B cell (primary cell): Measurements from ENCODE around the gene C1orf35. TPM values are rescaled to one million over a fixed set of nuclear protein-coding genes. Genes with fewer than 3 reads are reported as not detected.

Experiments
- ATAC-seq: fragments of 200-7000 bp; cut with Tn5 transposase; one replicate; pipeline ENCODE4 v1.10.0; 2021; ENCODE audit warnings: low read depth, mild to moderate bottlenecking, moderate number of reproducible peaks, moderate library complexity
- CTCF ChIA-PET: fragments of 350-600 bp; sonication (Branson Sonifier 250); formaldehyde crosslinking; loops from one replicate; lab custom pipeline; 2021; ENCODE audit warnings: antibody characterized with exemption, inconsistent platforms; lab: Charles Lee
- POLR2A ChIA-PET: fragments of 350-600 bp; sonication (Branson Sonifier 250); formaldehyde crosslinking; loops from one replicate; lab custom pipeline; 2021; ENCODE audit warnings: antibody characterized with exemption; lab: Charles Lee
- DNase-seq: peaks from one replicate; pipeline ENCODE4 v3.0.0; 2013
- H2AFZ ChIP-seq: 2 replicates; pipeline ENCODE4 v1.6.1; 2012; ENCODE audit warnings: mild to moderate bottlenecking, low read depth, low read length; ENCODE audit not compliant: insufficient read depth, poor library complexity, severe bottlenecking
- H3K27ac ChIP-seq, 2 donors: 1 replicate in 1 of 2; 2 replicates in 1 of 2; pipeline ENCODE4 v1.5.1; 2012 to 2013; ENCODE audit warnings: low read length in 2 of 2, mild to moderate bottlenecking in 2 of 2, moderate library complexity in 1 of 2
- H3K27me3 ChIP-seq, 4 experiments: fragments of 200-600 bp in 1 of 4; sonication (generic) in 1 of 4; replicated peaks in 1 of 4; 1 replicate in 2 of 4; 2 replicates in 2 of 4; pipeline versions ENCODE4 v1.6.1 to v1.7.0; 2013 to 2016; ENCODE audit warnings: low read length in 3 of 4, mild to moderate bottlenecking in 2 of 4, mixed read lengths in 1 of 4, moderate library complexity in 1 of 4; ENCODE audit not compliant: insufficient read depth in 4 of 4, control insufficient read depth in 3 of 4; ENCODE audit errors: control extremely low read depth in 1 of 4
- H3K36me3 ChIP-seq, 2 experiments: replicated peaks in 1 of 2; 1 replicate in 1 of 2; 2 replicates in 1 of 2; pipeline versions ENCODE4 v1.6.1 to v1.7.1; 2013; ENCODE audit warnings: low read length in 1 of 2; ENCODE audit not compliant: insufficient read depth in 2 of 2, control insufficient read depth in 1 of 2; ENCODE audit errors: control extremely low read depth in 1 of 2, extremely low read depth in 1 of 2
- H3K4me1 ChIP-seq, 2 donors: fragments of 200-600 bp in 1 of 2; sonication (generic) in 1 of 2; 1 replicate in 1 of 2; 2 replicates in 1 of 2; pipeline versions ENCODE4 v1.5.1 to v1.6.1; 2013 to 2017; ENCODE audit warnings: low read length in 2 of 2; ENCODE audit not compliant: control insufficient read depth in 2 of 2, insufficient read depth in 2 of 2
- H3K4me2 ChIP-seq: replicated peaks from 2 replicates; pipeline ENCODE3; 2012; ENCODE audit warnings: mild to moderate bottlenecking, low read depth, low read length; ENCODE audit not compliant: poor library complexity, severe bottlenecking
- H3K4me3 ChIP-seq, 5 experiments: fragments of 200-600 bp in 1 of 5; sonication (generic) in 1 of 5; 1 replicate in 3 of 5; 2 replicates in 2 of 5; pipeline versions ENCODE4 v1.5.1 to v1.7.0; 2011 to 2016; ENCODE audit warnings: low read length in 4 of 5, mild to moderate bottlenecking in 4 of 5, low read depth in 2 of 5, control low read depth in 1 of 5, moderate library complexity in 1 of 5; ENCODE audit not compliant: insufficient read depth in 1 of 5; ENCODE audit errors: control extremely low read depth in 1 of 5, extremely low read depth in 1 of 5
- H3K79me2 ChIP-seq: fragments of 200-600 bp; sonication (generic); one replicate; pipeline ENCODE4 v1.6.0; 2016; ENCODE audit warnings: low read length; ENCODE audit not compliant: control insufficient read depth, insufficient read depth
- H3K9ac ChIP-seq: fragments of 200-600 bp; sonication (generic); 2 replicates; pipeline ENCODE4 v1.6.1; 2017; ENCODE audit warnings: mild to moderate bottlenecking, low read length, moderate library complexity
- H3K9me3 ChIP-seq, 3 donors: one replicate each; pipeline versions ENCODE4 v1.6.1 to v1.7.1; 2013; ENCODE audit warnings: low read length in 2 of 3; ENCODE audit not compliant: control insufficient read depth in 2 of 3, insufficient read depth in 1 of 3; ENCODE audit errors: control extremely low read depth in 1 of 3
- H4K20me1 ChIP-seq: 2 replicates; pipeline ENCODE4 v1.6.0; 2012; ENCODE audit warnings: mild to moderate bottlenecking, low read length; ENCODE audit not compliant: insufficient read depth, control insufficient read depth, poor library complexity, severe bottlenecking
- H3K27ac Mint-ChIP-seq: one replicate; pipeline ENCODE4 v1.8.0; 2021; ENCODE audit warnings: mixed read lengths
- H3K27me3 Mint-ChIP-seq: one replicate; pipeline ENCODE4 v1.8.0; 2021; ENCODE audit warnings: mixed read lengths
- H3K4me1 Mint-ChIP-seq: one replicate; pipeline ENCODE4 v1.8.0; 2021; ENCODE audit warnings: mixed read lengths
- H3K4me3 Mint-ChIP-seq: one replicate; pipeline ENCODE4 v1.8.0; 2021; ENCODE audit warnings: mixed read lengths
- H3K9me3 Mint-ChIP-seq: one replicate; pipeline ENCODE4 v1.8.0; 2022; ENCODE audit warnings: mixed read lengths; ENCODE audit not compliant: insufficient read depth
- CTCF ChIP-seq: fragments of 200-600 bp; IDR thresholded peaks from one replicate; pipeline ENCODE4 v1.8.0; 2022; ENCODE audit warnings: antibody characterized with exemption, mild to moderate bottlenecking
- EZH2 ChIP-seq: IDR thresholded peaks from 2 replicates; pipeline ENCODE4 v1.6.1; 2012; ENCODE audit warnings: borderline replicate concordance, low read depth, mild to moderate bottlenecking, moderate library complexity, low read length; ENCODE audit not compliant: insufficient read depth, poor library complexity, severe bottlenecking
- WGBS: methylation state at CpG from one replicate; pipeline ENCODE4 v1.1.5; 2013; ENCODE audit warnings: missing lambda C conversion rate; ENCODE audit not compliant: insufficient coverage; 5-methylcytosine and 5-hydroxymethylcytosine counted together
- intact Hi-C: fragments of 100-400 bp; cut with micrococcal nuclease; formaldehyde crosslinking; loops from one replicate; pipeline ENCODE4 v1.10.0; 2022
- polyA plus RNA-seq: library from polyadenylated mRNA; depleted of rRNA; stranded (reverse); fragments of >200 nt; gene quantifications from 2 replicates; pipeline ENCODE4 v1.2.3, GENCODE V29; 2012
- total RNA-seq, 2 donors: library from RNA; stranded (reverse); fragments of 120-200 nt in 1 of 2; gene quantifications; 1 replicate in 1 of 2; 2 replicates in 1 of 2; pipeline versions ENCODE4 v1.2.3 to v1.2.4, GENCODE V29; 2013 to 2022

Gene C1orf35
- total and polyA plus RNA-seq, 2 donors (not counting 1 experiment from before 2014, with no cell fraction given) = 24.1 to 41.0 TPM

GRCh38 chr1:228075801-228076271 lies 27.3 kb downstream of the C1orf35 start:
- Histone ChIP-seq H3K27me3 (no peaks in the 10 kb centered on the region), H3K4me3 (no peak overlapping the region), H3K9me3 (no peaks in the 10 kb centered on the region), H3K36me3 (no peaks in the 10 kb centered on the region), H4K20me1 (peaks cover 12% of the 10 kb centered on the region), H3K4me2 (no peak overlapping the region), H3K4me1 (no peaks in the 10 kb centered on the region), H2AFZ (no peak overlapping the region), H3K27ac (no peak overlapping the region), H3K9ac (no peak overlapping the region), H3K79me2 (peaks cover 12% of the 10 kb centered on the region)
- ChIA-PET CTCF (no interaction called here), POLR2A (no interaction called here)
- Mint-ChIP-seq H3K4me1 (peaks cover 8% of the 10 kb centered on the region), H3K9me3 (no peaks in the 10 kb centered on the region), H3K27me3 (no peaks in the 10 kb centered on the region), H3K27ac (no peak overlapping the region), H3K4me3 (no peak overlapping the region)
- ATAC-seq (no peak), DNase-seq (no peak)
- TF ChIP-seq EZH2 (no peak), CTCF (no peak)
- intact Hi-C loops = no loop called here
- WGBS = 81% methylated on average over 8 of the region's 9 CpGs

GRCh38 chr1:228074954-228075730 lies 28.0 kb downstream of the C1orf35 start:
- Mint-ChIP-seq H3K27me3 (no peaks in the 10 kb centered on the region), H3K4me3 (no peak overlapping the region), H3K9me3 (no peaks in the 10 kb centered on the region), H3K4me1 (peaks cover 8% of the 10 kb centered on the region), H3K27ac (no peak overlapping the region)
- ChIA-PET CTCF (no interaction called here), POLR2A (no interaction called here)
- no peaks in the 10 kb centered on the region for H3K36me3 ChIP-seq
- TF ChIP-seq CTCF (no peak), EZH2 (no peak)
- H3K27ac ChIP-seq = no peak overlapping the region
- no peak for DNase-seq
- no peak for ATAC-seq
- H3K27me3 ChIP-seq = no peaks in the 10 kb centered on the region
- H4K20me1 ChIP-seq = peaks cover 12% of the 10 kb centered on the region
- intact Hi-C loops = no loop called here
- no peaks in the 10 kb centered on the region for H3K4me1 ChIP-seq
- H3K79me2 ChIP-seq = peaks cover 8% of the 10 kb centered on the region
- H3K4me3 ChIP-seq = no peak overlapping the region
- H3K9me3 ChIP-seq = no peaks in the 10 kb centered on the region
- WGBS = 65% methylated on average over 15 of the region's 18 CpGs
- no peak overlapping the region for H3K9ac ChIP-seq
- no peak overlapping the region for H3K4me2 ChIP-seq
- H2AFZ ChIP-seq = no peak overlapping the region
